ENCODE measurements around the gene GSK3B. TPM values are rescaled to one million over a fixed set of nuclear protein-coding genes. Genes with fewer than 3 reads are reported as not detected.

GSK3B gene
- total and polyA plus RNA-seq, 8 donors, result 6.2 to 59.1 (median 15.6) TPM

DNA sequence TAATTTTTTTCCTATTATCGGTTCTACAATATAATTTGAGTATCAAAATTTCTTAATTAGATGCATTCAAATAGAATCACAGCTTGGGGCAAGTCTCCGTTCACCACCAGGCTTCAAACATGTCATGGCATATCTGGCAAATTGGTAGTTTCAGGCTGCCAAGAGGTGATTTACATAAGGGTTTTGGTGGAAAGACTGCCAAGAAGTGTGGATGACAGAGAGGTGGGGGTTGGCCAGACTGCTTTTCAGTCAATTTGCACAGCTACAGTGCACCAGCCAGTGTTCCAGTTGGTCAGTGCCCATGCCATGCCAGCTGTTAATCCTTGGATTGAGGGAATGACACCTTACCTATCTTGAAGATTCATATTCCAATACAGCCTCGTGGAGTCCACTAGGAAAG is 8.4 kb upstream of the GSK3B start:
- intact Hi-C loops (cut with DNase I; ENCODE audit: low total_unique reads), result no loop called here
- no peak overlapping the region for H3K27ac ChIP-seq
- H3K9me3 ChIP-seq, result no peaks in the 10 kb centered on the region
- DNase-seq, result peak in 1 of 2 donors; percentile 63
- 40 to 58% (median 56%) methylated on average over 3 of the region's 3 CpGs for WGBS, 5 donors
- H3K4me3 ChIP-seq, result no peak overlapping the region
- H3K36me3 ChIP-seq, result no peaks in the 10 kb centered on the region
- TF ChIP-seq POLR2A (IDR thresholded peaks at IDR 0.05) (no peak), POLR2AphosphoS5 (IDR thresholded peaks at IDR 0.05) (no peak), EP300 (IDR thresholded peaks at IDR 0.05) (no peak)
- TF ChIP-seq, protein P1, sequence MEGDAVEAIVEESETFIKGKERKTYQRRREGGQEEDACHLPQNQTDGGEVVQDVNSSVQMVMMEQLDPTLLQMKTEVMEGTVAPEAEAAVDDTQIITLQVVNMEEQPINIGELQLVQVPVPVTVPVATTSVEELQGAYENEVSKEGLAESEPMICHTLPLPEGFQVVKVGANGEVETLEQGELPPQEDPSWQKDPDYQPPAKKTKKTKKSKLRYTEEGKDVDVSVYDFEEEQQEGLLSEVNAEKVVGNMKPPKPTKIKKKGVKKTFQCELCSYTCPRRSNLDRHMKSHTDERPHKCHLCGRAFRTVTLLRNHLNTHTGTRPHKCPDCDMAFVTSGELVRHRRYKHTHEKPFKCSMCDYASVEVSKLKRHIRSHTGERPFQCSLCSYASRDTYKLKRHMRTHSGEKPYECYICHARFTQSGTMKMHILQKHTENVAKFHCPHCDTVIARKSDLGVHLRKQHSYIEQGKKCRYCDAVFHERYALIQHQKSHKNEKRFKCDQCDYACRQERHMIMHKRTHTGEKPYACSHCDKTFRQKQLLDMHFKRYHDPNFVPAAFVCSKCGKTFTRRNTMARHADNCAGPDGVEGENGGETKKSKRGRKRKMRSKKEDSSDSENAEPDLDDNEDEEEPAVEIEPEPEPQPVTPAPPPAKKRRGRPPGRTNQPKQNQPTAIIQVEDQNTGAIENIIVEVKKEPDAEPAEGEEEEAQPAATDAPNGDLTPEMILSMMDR (IDR thresholded peaks at IDR 0.05), result no peak
- H3K27me3 ChIP-seq, result no peaks in the 10 kb centered on the region
- peaks cover 0 to 30% (median 16%) of the 10 kb centered on the region in 4 donors for H3K4me1 ChIP-seq

DNA sequence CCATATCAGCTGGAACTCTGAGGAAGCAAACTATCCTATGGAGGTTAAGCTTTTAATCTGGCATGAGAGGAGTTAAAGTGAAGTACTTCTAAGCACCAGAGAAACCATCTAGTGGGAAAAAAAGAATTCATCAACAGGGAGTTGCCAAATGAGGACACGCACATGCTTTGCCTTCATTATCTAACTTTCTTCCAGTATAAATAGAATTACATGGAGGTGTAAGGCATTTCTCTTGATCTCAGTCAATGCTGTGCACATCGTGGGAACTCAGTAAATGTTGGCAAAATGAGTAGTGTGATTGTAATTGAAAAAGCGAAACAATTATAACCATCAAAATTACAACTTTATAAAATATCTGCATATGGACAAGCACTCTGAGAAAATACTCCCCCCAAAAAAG is 8.0 kb upstream of the GSK3B start:
- 48 to 60% (median 51%) methylated on average over 3 of the region's 3 CpGs for WGBS, 5 donors
- peak overlapping the region in 1 of 5 donors; percentile 26 for H3K27ac ChIP-seq
- peaks cover 0 to 33% (median 18%) of the 10 kb centered on the region in 4 donors for H3K4me1 ChIP-seq
- intact Hi-C loops (cut with DNase I; ENCODE audit: low total_unique reads), result no loop called here
- H3K4me3 ChIP-seq, result no peak overlapping the region
- no peaks in the 10 kb centered on the region for H3K27me3 ChIP-seq
- H3K36me3 ChIP-seq, result no peaks in the 10 kb centered on the region
- no peak for DNase-seq
- TF ChIP-seq EP300 (IDR thresholded peaks at IDR 0.05) (no peak), POLR2AphosphoS5 (IDR thresholded peaks at IDR 0.05) (no peak), POLR2A (IDR thresholded peaks at IDR 0.05) (no peak)
- no peaks in the 10 kb centered on the region for H3K9me3 ChIP-seq

DNA sequence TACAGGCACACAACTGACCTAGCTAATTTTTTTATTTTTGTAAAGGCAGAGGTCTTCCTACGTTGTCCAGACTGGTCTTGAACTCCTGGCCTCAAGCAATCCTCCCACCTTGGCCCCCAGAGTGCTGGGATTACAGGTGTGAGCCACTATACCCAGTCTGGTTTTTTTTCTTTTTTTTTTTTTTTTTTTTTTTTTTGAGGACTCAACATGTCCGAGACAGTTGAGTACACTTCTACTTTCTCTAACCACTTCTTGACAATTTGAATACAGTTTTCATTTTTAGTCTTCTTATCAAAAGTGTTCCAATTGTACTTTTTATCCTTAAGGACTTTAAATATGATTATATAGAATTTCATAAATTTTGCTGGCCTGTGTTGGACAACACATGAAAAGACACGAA is 7.4 kb upstream of the GSK3B start:
- H3K9me3 ChIP-seq, result no peaks in the 10 kb centered on the region
- H3K36me3 ChIP-seq, result no peaks in the 10 kb centered on the region
- H3K4me3 ChIP-seq, result no peak overlapping the region
- intact Hi-C loops (cut with DNase I; ENCODE audit: low total_unique reads), result no loop called here
- TF ChIP-seq, protein P1 (IDR thresholded peaks at IDR 0.05), result no peak
- TF ChIP-seq POLR2AphosphoS5 (IDR thresholded peaks at IDR 0.05) (no peak), POLR2A (IDR thresholded peaks at IDR 0.05) (no peak), EP300 (IDR thresholded peaks at IDR 0.05) (no peak)
- DNase-seq, result no peak
- H3K27ac ChIP-seq, result peak overlapping the region in 1 of 5 donors; percentile 26
- peaks cover 4 to 39% (median 22%) of the 10 kb centered on the region in 4 donors for H3K4me1 ChIP-seq
- no peaks in the 10 kb centered on the region for H3K27me3 ChIP-seq
- WGBS, 5 donors, result 80 to 90% (median 81%) methylated on average over 3 of the region's 3 CpGs

DNA sequence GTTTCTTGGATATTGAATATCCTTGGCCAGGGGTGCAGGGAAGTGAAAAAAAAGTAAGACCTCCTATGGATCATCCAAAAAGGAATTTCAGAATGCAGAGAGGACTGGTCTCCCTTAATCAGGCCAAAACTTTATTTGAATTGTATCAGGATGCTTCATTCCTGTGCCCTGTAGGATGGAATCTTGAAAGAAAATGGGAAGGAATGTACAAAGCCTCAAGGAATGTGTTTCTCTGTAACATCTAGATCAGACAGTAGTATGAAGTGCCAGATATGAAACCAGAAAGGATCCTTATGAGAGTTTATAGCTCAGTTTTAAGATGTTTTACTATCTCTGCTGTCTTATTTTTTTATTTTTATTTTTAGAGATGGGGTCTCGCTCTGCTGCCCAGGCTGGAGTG is 6.5 kb upstream of the GSK3B start:
- TF ChIP-seq POLR2AphosphoS5 (IDR thresholded peaks at IDR 0.05) (no peak), EP300 (IDR thresholded peaks at IDR 0.05) (no peak), POLR2A (IDR thresholded peaks at IDR 0.05) (no peak)
- TF ChIP-seq, protein P1 (IDR thresholded peaks at IDR 0.05), result no peak
- Histone ChIP-seq H3K4me1 (peaks cover 12 to 47% (median 30%) of the 10 kb centered on the region in 4 donors), H3K36me3 (no peaks in the 10 kb centered on the region), H3K27ac (no peak overlapping the region), H3K27me3 (no peaks in the 10 kb centered on the region), H3K4me3 (no peak overlapping the region), H3K9me3 (no peaks in the 10 kb centered on the region)
- intact Hi-C loops (cut with DNase I; ENCODE audit: low total_unique reads), result no loop called here
- WGBS, 5 donors, result 97 to 100% (median 100%) methylated on average over 1 of the region's 1 CpG
- DNase-seq, result no peak

DNA sequence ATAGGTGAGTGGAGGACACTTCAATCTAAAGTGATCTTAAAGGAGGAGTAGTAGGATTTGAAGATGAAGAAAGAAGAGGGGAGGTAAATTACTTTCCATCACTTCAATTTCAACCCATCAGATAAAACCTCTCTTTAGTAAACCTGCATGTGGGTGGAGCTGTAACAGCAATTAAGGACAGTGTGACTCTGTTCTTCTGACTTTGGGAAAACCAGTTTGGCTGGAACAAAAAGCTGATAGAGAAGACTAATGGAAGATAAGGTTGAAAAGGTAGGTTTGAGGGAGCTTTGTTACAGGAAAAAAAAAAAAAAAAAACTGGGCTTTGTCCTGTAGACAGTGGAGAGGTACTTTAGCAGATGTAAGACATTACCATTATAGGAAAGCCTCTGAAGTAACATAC is 4.5 kb upstream of the GSK3B start:
- no peak for TF ChIP-seq EP300 (IDR thresholded peaks at IDR 0.05)
- TF ChIP-seq, protein P1 (IDR thresholded peaks at IDR 0.05), result no peak
- TF ChIP-seq POLR2AphosphoS5 (IDR thresholded peaks at IDR 0.05), result no peak
- no peak for TF ChIP-seq POLR2A (IDR thresholded peaks at IDR 0.05)
- no peak overlapping the region for H3K4me3 ChIP-seq
- DNase-seq, result peak in 1 of 2 donors; percentile 30
- no peaks in the 10 kb centered on the region for H3K36me3 ChIP-seq
- peak overlapping the region in 3 of 5 donors; percentile 35 to 56 (median 39) for H3K27ac ChIP-seq
- H3K9me3 ChIP-seq, result no peaks in the 10 kb centered on the region
- intact Hi-C loops (cut with DNase I; ENCODE audit: low total_unique reads), result no loop called here
- no peaks in the 10 kb centered on the region for H3K27me3 ChIP-seq
- H3K4me1 ChIP-seq, result peaks cover 12 to 47% (median 30%) of the 10 kb centered on the region in 4 donors

Measured in stomach (tissue), 9 donors.